Neural progenitor cell (in vitro differentiated cells): Measurements from ENCODE around the gene PRICKLE3. TPM values are rescaled to one million over a fixed set of nuclear protein-coding genes. Genes with fewer than 3 reads are reported as not detected.

Experiments
- DNase-seq: peaks from one replicate; pipeline ENCODE4 v3.0.0-alpha.2; 2016; ENCODE audit warnings: low spot score
- H2AFZ ChIP-seq: fragments of 200-600 bp; sonication (generic); replicated peaks from 2 replicates; pipeline ENCODE4 v1.6.1; 2016; ENCODE audit warnings: antibody characterized with exemption
- H3F3A ChIP-seq: fragments of 200-600 bp; sonication (generic); 2 replicates; pipeline ENCODE4 v1.6.1; 2016; ENCODE audit warnings: antibody characterized with exemption, low read depth
- H3K27ac ChIP-seq: fragments of 200-600 bp; sonication (generic); 2 replicates; pipeline ENCODE4 v1.5.1; 2016; ENCODE audit warnings: mild to moderate bottlenecking
- H3K27me3 ChIP-seq: fragments of 200-600 bp; sonication (generic); 2 replicates; pipeline ENCODE4 v1.6.1; 2016; ENCODE audit warnings: mild to moderate bottlenecking, moderate library complexity
- H3K36me3 ChIP-seq: fragments of 200-600 bp; sonication (generic); 2 replicates; pipeline ENCODE4 v1.5.1; 2016
- H3K4me1 ChIP-seq: fragments of 200-600 bp; sonication (generic); 2 replicates; pipeline ENCODE4 v1.6.1; 2016; ENCODE audit warnings: mixed run types
- H3K4me2 ChIP-seq: fragments of 200-600 bp; sonication (generic); 2 replicates; pipeline ENCODE4 v1.6.1; 2016
- H3K4me3 ChIP-seq: fragments of 200-600 bp; sonication (generic); 2 replicates; pipeline ENCODE4 v1.5.1; 2016
- H3K79me2 ChIP-seq: fragments of 200-600 bp; sonication (generic); 2 replicates; pipeline ENCODE4 v1.6.1; 2016; ENCODE audit warnings: low read depth
- H3K9ac ChIP-seq: fragments of 200-600 bp; sonication (generic); 2 replicates; pipeline ENCODE4 v1.6.1; 2016
- H3K9me3 ChIP-seq: fragments of 200-600 bp; sonication (generic); 2 replicates; pipeline ENCODE4 v1.5.1; 2016; ENCODE audit warnings: low read depth
- H4K20me1 ChIP-seq: fragments of 200-600 bp; sonication (generic); 2 replicates; pipeline ENCODE4 v1.6.1; 2016; ENCODE audit warnings: low read depth
- H3K27ac Mint-ChIP-seq: 3 replicates; pipeline ENCODE4 v1.8.0; 2021; ENCODE audit warnings: mixed read lengths
- H3K27me3 Mint-ChIP-seq: 2 replicates; pipeline ENCODE4 v1.8.0; 2022; ENCODE audit warnings: low read depth, mild to moderate bottlenecking, inconsistent platforms, moderate library complexity, mixed read lengths; ENCODE audit not compliant: insufficient read depth
- H3K36me3 Mint-ChIP-seq: 3 replicates; pipeline ENCODE4 v1.8.0; 2021; ENCODE audit warnings: mixed read lengths
- H3K4me1 Mint-ChIP-seq: 3 replicates; pipeline ENCODE4 v1.8.0; 2021; ENCODE audit warnings: mixed read lengths
- H3K4me3 Mint-ChIP-seq: 3 replicates; pipeline ENCODE4 v1.8.0; 2021; ENCODE audit warnings: mild to moderate bottlenecking, moderate library complexity, mixed read lengths
- H3K9me3 Mint-ChIP-seq: 3 replicates; pipeline ENCODE4 v1.8.0; 2020; ENCODE audit warnings: mixed read lengths
- CTCF ChIP-seq: fragments of 200-600 bp; sonication (generic); IDR thresholded peaks from 2 replicates; pipeline ENCODE4 v1.5.1; 2017; ENCODE audit warnings: antibody characterized with exemption, mild to moderate bottlenecking
- EZH2 ChIP-seq: fragments of 200-600 bp; sonication (generic); IDR thresholded peaks from 2 replicates; pipeline ENCODE4 v1.6.1; 2017; ENCODE audit warnings: antibody characterized with exemption, mild to moderate bottlenecking, moderate library complexity
- EZH2phosphoT487 ChIP-seq: fragments of 200-600 bp; sonication (generic); IDR thresholded peaks from 2 replicates; pipeline ENCODE4 v1.6.1; 2017; ENCODE audit warnings: antibody characterized with exemption
- total RNA-seq: library from RNA; depleted of rRNA; stranded (reverse); fragments of >200 nt; gene quantifications from 2 replicates; pipeline ENCODE4 v1.2.3, GENCODE V29; 2015; ENCODE audit warnings: low replicate concordance

Gene PRICKLE3
- total RNA-seq, 1 donor from 2014 or later, result 0.28 TPM

- Histone ChIP-seq H3K4me3 (no peak overlapping the region), H3K27ac (no peak overlapping the region), H3K4me1 (no peaks in the 10 kb centered on the region), H3K9ac (no peak overlapping the region), H2AFZ (no peak overlapping the region), H3K9me3 (no peaks in the 10 kb centered on the region), H3K79me2 (no peaks in the 10 kb centered on the region), H3K27me3 (no peaks in the 10 kb centered on the region), H3K36me3 (no peaks in the 10 kb centered on the region), H3K4me2 (no peak overlapping the region), H4K20me1 (no peaks in the 10 kb centered on the region), H3F3A (no peaks in the 10 kb centered on the region)
- H3K27me3 Mint-ChIP-seq, result peaks cover 14% of the 10 kb centered on the region
- H3K36me3 Mint-ChIP-seq, result no peaks in the 10 kb centered on the region
- TF ChIP-seq EZH2phosphoT487, result no peak
- TF ChIP-seq EZH2, result no peak
- no peak for TF ChIP-seq CTCF
- H3K4me3 Mint-ChIP-seq, result no peak overlapping the region
- H3K4me1 Mint-ChIP-seq, result peaks cover 2% of the 10 kb centered on the region
- no peak overlapping the region for H3K27ac Mint-ChIP-seq
- H3K9me3 Mint-ChIP-seq, result peaks cover 26% of the 10 kb centered on the region
- DNase-seq, result no peak
Observed at GRCh38 chrX:49228185-49228584, 42.0 kb upstream of the PRICKLE3 start.

- Mint-ChIP-seq H3K9me3 (peaks cover 25% of the 10 kb centered on the region), H3K4me3 (no peak overlapping the region)
Observed at GRCh38 chrX:49227726-49228125, 41.6 kb upstream of the PRICKLE3 start.

GRCh38 chrX:49226946-49227345, 40.8 kb upstream of the PRICKLE3 start:
- peaks cover 27% of the 10 kb centered on the region for H3K9me3 Mint-ChIP-seq
- TF ChIP-seq EZH2phosphoT487 (no peak), EZH2 (no peak), CTCF (no peak)
- DNase-seq, result no peak

More at GRCh38 chrX:49227726-49228125, 41.6 kb upstream of the PRICKLE3 start:
- Histone ChIP-seq H3K79me2 (no peaks in the 10 kb centered on the region), H3F3A (no peaks in the 10 kb centered on the region), H3K4me3 (no peak overlapping the region), H3K4me1 (no peaks in the 10 kb centered on the region), H3K4me2 (no peak overlapping the region), H3K36me3 (no peaks in the 10 kb centered on the region), H4K20me1 (no peaks in the 10 kb centered on the region), H2AFZ (no peak overlapping the region), H3K9ac (no peak overlapping the region), H3K9me3 (no peaks in the 10 kb centered on the region), H3K27me3 (no peaks in the 10 kb centered on the region), H3K27ac (no peak overlapping the region)
- H3K36me3 Mint-ChIP-seq, result no peaks in the 10 kb centered on the region
- H3K27me3 Mint-ChIP-seq, result peaks cover 14% of the 10 kb centered on the region
- DNase-seq, result no peak
- H3K4me1 Mint-ChIP-seq, result peaks cover under 1% of the 10 kb centered on the region
- H3K27ac Mint-ChIP-seq, result no peak overlapping the region
- TF ChIP-seq EZH2phosphoT487, result no peak
- TF ChIP-seq CTCF, result no peak
- TF ChIP-seq EZH2, result no peak

More at GRCh38 chrX:49226946-49227345, 40.8 kb upstream of the PRICKLE3 start:
- Histone ChIP-seq H3K27ac (no peak overlapping the region), H4K20me1 (no peaks in the 10 kb centered on the region), H3K4me2 (no peak overlapping the region), H3K4me1 (no peaks in the 10 kb centered on the region), H3K4me3 (no peak overlapping the region), H3F3A (no peaks in the 10 kb centered on the region), H3K79me2 (no peaks in the 10 kb centered on the region), H3K9me3 (no peaks in the 10 kb centered on the region), H2AFZ (no peak overlapping the region), H3K27me3 (no peaks in the 10 kb centered on the region), H3K9ac (no peak overlapping the region), H3K36me3 (no peaks in the 10 kb centered on the region)
- Mint-ChIP-seq H3K4me3 (no peak overlapping the region), H3K36me3 (no peaks in the 10 kb centered on the region), H3K4me1 (no peaks in the 10 kb centered on the region), H3K27ac (no peak overlapping the region), H3K27me3 (peaks cover 18% of the 10 kb centered on the region)
